ENCODE measurements around the gene CD81. TPM values are rescaled to one million over a fixed set of nuclear protein-coding genes. Genes with fewer than 3 reads are reported as not detected.
"Not testable (repeated sequence)": the region's sequence is repeated elsewhere in the genome, so short reads cannot be mapped to it uniquely, and the experiment has no call there.

The CD81 gene
- total RNA-seq, 1 donor from 2014 or later: 424 TPM

DNA sequence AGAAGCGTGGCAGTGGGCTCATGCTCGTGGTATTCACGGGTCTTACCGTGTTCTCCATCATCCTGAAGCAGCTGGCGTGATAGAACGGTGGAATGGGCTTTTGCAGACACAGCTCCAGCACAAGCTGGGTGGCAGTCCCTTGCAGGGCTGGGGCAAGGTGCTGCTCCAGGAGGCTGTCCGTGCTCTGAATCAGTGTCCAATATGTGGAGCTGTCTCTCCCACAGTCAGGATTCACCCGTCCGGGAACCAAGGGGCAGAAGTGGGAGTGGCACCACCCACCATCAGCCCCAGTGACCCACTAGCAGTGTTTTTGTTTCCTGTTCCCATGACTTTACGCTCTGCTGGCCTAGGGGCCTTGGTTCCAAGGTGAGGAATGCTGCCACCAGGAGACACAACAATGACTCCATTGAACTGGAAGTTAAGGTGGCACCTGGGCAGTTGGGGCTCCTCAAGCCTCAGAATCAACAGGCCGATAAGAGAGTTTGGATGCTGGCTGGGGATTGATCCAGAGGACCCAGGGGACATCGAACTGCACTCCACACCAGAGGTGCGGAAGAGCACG, 16.9 kb upstream of the CD81 start:
- TF ChIP-seq, protein P1, sequence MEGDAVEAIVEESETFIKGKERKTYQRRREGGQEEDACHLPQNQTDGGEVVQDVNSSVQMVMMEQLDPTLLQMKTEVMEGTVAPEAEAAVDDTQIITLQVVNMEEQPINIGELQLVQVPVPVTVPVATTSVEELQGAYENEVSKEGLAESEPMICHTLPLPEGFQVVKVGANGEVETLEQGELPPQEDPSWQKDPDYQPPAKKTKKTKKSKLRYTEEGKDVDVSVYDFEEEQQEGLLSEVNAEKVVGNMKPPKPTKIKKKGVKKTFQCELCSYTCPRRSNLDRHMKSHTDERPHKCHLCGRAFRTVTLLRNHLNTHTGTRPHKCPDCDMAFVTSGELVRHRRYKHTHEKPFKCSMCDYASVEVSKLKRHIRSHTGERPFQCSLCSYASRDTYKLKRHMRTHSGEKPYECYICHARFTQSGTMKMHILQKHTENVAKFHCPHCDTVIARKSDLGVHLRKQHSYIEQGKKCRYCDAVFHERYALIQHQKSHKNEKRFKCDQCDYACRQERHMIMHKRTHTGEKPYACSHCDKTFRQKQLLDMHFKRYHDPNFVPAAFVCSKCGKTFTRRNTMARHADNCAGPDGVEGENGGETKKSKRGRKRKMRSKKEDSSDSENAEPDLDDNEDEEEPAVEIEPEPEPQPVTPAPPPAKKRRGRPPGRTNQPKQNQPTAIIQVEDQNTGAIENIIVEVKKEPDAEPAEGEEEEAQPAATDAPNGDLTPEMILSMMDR (IDR thresholded peaks at IDR 0.05; ENCODE audit: unreplicated experiment): no peak
- H3K9me3 Mint-ChIP-seq (ENCODE audit: unreplicated experiment): no peaks in the 10 kb centered on the region
- DNase-seq (ENCODE audit: low spot score): no peak
- no peak overlapping the region for H3K4me3 Mint-ChIP-seq (ENCODE audit: unreplicated experiment)
- H3K4me1 Mint-ChIP-seq (ENCODE audit: unreplicated experiment): no peaks in the 10 kb centered on the region
- H3K36me3 Mint-ChIP-seq (ENCODE audit: low read depth, unreplicated experiment): peaks cover 13% of the 10 kb centered on the region
- peaks cover 17% of the 10 kb centered on the region for H3K27me3 Mint-ChIP-seq (ENCODE audit: unreplicated experiment)
- no peak overlapping the region for H3K27ac Mint-ChIP-seq (ENCODE audit: unreplicated experiment)

DNA sequence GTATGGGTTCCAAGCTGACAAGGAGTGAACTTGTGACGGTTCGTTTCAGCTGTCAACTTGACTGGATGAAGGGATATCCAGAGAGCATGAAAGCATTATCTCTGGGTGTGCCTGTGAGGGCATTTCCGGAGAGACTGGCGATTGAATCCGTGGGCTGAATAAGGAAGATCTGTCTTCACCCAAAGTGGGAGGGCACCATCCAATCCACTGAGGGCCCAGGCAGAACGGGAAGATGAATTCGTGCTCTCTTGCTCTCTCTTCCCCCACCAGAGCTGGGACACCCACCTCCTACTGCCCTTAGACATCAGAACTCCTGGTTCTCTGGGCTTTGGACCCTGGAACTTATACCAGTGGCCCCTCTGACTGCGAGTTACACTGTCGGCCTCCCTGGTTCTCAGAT, 15.5 kb upstream of the CD81 start:
- no peaks in the 10 kb centered on the region for H3K9me3 Mint-ChIP-seq (ENCODE audit: unreplicated experiment)
- no peak overlapping the region for H3K27ac Mint-ChIP-seq (ENCODE audit: unreplicated experiment)
- DNase-seq (ENCODE audit: low spot score): no peak
- H3K4me3 Mint-ChIP-seq (ENCODE audit: unreplicated experiment): no peak overlapping the region
- H3K36me3 Mint-ChIP-seq (ENCODE audit: low read depth, unreplicated experiment): peaks cover 10% of the 10 kb centered on the region
- no peaks in the 10 kb centered on the region for H3K4me1 Mint-ChIP-seq (ENCODE audit: unreplicated experiment)
- peaks cover 17% of the 10 kb centered on the region for H3K27me3 Mint-ChIP-seq (ENCODE audit: unreplicated experiment)
- TF ChIP-seq, protein P1 (IDR thresholded peaks at IDR 0.05; ENCODE audit: unreplicated experiment): no peak

DNA sequence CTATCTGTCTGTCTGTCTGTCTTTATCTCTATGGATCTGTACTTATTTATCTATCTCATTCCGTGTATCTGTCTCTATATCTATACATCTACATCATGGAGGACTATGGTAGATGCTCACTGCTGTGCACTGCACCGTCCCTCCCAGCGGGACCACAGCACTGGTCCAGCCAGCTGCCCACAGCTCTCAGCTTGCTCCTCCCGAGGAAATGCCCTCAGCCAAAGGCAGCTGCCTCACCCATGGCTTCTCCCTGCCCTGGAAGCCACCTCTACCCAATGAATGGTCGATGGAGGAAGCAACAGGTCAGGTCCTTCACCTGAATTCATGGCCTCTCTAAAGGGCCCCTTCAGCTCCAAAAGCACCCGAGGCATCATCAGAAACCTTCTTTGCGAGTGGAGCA, 14.7 kb upstream of the CD81 start:
- Mint-ChIP-seq H3K27ac (ENCODE audit: unreplicated experiment) (no peak overlapping the region), H3K4me1 (ENCODE audit: unreplicated experiment) (no peaks in the 10 kb centered on the region), H3K4me3 (ENCODE audit: unreplicated experiment) (no peak overlapping the region), H3K27me3 (ENCODE audit: unreplicated experiment) (peaks cover 13% of the 10 kb centered on the region), H3K36me3 (ENCODE audit: low read depth, unreplicated experiment) (peaks cover 8% of the 10 kb centered on the region), H3K9me3 (ENCODE audit: unreplicated experiment) (no peaks in the 10 kb centered on the region)
- no peak for DNase-seq (ENCODE audit: low spot score)
- TF ChIP-seq, protein P1 (IDR thresholded peaks at IDR 0.05; ENCODE audit: unreplicated experiment): no peak

DNA sequence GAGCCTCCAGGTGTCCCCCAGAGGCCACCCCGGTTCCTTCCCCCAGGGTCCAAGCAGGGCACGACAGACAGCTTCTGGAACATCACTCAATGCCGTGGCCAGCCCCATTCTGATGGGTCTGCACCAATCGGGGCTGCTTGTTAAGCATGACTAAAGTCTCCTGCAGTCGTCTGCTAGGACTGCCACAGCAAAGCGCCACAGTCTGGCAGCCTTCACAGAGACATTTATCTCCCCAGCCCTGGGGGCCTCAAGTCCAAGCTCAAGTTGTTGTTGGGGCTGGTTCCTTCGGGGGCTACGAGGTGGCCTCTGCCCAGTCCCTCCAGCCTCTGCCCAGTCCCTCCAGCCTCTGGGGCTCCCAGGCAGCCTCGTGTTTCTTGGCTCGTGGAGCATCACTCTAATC, 14.0 kb upstream of the CD81 start:
- Mint-ChIP-seq H3K4me3 (ENCODE audit: unreplicated experiment) (no peak overlapping the region), H3K27me3 (ENCODE audit: unreplicated experiment) (peaks cover 10% of the 10 kb centered on the region), H3K27ac (ENCODE audit: unreplicated experiment) (no peak overlapping the region), H3K4me1 (ENCODE audit: unreplicated experiment) (no peaks in the 10 kb centered on the region), H3K36me3 (ENCODE audit: low read depth, unreplicated experiment) (peaks cover 8% of the 10 kb centered on the region), H3K9me3 (ENCODE audit: unreplicated experiment) (no peaks in the 10 kb centered on the region)
- no peak for DNase-seq (ENCODE audit: low spot score)
- TF ChIP-seq, protein P1 (IDR thresholded peaks at IDR 0.05; ENCODE audit: unreplicated experiment): no peak

DNA sequence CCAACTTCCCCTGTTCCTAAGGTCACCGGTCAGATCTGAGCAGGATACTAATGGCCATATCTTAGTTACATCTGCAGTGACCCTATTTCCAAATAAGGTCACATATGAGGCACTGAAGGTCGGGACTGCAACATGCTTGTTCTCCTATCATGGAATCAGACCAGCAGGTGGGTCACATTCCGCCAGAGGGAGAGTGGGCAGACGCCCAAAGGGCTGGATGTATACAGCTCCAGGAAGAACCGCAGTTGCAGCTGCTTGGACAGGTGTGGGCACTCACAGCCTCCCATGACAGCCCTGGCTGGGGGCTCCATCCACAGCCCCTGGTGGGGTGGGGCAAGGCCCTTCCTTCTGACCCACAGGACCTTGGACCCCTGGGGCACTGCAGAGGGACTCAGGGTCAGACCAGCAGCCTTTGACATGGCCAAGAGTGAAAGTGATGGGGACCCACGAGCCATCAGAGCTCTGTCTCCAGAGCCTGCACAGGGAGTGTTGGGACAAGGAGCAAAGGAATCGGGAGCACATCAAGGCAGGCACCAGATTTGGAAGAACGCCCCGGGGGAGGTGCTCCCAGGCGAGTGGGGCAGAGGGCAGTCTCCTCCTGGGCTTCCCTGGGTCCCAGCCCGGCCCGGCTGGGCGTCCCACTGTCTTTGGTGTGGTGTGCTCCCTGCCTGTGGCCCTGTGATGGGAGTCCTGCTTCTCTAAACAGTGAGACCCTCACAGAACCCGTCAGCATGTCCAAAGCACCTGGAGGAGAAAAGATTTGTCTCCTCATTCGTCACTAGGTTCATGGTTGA, 13.3 kb upstream of the CD81 start:
- DNase-seq (ENCODE audit: low spot score): no peak
- Mint-ChIP-seq H3K27ac (ENCODE audit: unreplicated experiment) (no peak overlapping the region), H3K36me3 (ENCODE audit: low read depth, unreplicated experiment) (peaks cover 8% of the 10 kb centered on the region), H3K27me3 (ENCODE audit: unreplicated experiment) (peaks cover 7% of the 10 kb centered on the region), H3K9me3 (ENCODE audit: unreplicated experiment) (no peaks in the 10 kb centered on the region), H3K4me1 (ENCODE audit: unreplicated experiment) (no peaks in the 10 kb centered on the region), H3K4me3 (ENCODE audit: unreplicated experiment) (no peak overlapping the region)
- TF ChIP-seq, protein P1 (IDR thresholded peaks at IDR 0.05; ENCODE audit: unreplicated experiment): no peak

DNA sequence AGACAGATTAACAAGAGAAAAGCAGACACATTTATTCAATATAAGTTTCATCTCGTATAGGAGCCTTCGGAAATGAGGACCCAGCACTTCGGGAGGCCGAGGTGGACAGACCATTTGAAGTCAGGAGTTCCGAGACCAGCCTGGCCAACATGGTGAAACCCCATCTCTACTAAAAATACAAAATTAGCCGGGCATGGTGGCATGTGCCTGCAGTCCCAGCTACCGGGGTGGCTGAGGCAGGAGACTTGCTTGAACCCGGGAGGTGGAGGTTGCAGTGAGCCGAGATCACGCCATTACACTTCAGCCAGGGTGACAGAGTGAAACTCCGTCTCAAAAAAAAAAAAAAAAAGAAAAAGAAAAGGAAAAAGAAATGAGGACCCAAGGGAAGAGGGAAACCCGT, 12.7 kb upstream of the CD81 start:
- H3K27me3 Mint-ChIP-seq (ENCODE audit: unreplicated experiment); H3K27ac Mint-ChIP-seq (ENCODE audit: unreplicated experiment); H3K36me3 Mint-ChIP-seq (ENCODE audit: low read depth, unreplicated experiment); DNase-seq (ENCODE audit: low spot score); H3K9me3 Mint-ChIP-seq (ENCODE audit: unreplicated experiment); H3K4me1 Mint-ChIP-seq (ENCODE audit: unreplicated experiment); H3K4me3 Mint-ChIP-seq (ENCODE audit: unreplicated experiment): not testable (repeated sequence)
